ENCODE results near the gene KPNB1.

The KPNB1 gene

DNA sequence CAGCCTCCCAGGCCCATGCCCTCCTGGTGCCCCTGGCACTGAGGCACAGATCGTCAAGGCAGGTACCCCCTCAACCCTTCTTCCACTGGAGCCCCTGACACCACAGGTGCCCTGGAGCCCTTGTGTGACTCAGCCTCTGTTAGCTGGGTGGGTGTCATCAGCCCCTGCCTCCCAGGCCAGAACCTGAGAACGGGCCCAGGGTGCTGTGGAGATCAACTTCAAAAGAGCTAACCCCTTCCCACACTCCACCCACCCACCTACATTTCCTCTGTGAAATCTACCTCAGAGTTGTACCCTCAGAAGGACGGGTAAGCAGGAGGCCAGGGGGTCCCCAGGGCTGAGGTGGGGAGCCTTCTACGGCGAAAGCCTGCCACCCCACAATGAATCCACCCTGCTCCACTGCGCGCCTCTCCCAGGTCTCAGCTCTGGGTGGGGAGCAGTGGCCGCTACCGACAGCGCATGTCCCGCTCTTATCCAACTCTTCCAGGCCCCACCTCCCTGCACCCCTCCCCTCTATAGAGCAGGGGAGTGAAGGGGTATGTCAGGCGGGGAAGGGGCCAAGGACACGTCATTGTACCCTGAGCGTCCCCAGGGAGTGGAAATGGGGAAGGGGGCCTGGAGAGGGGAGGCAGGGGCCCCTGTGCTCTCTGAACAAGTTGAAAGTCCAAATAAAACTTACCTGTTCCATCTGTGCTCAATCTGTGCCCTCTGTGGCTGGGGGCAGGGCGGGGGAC, 61.8 kb downstream of the KPNB1 start:
- no peak for DNase-seq (ENCODE audit: low read depth in 3 of 3)

GRCh38 chr17:47712330-47713023, 62.8 kb downstream of the KPNB1 start:
- DNase-seq (ENCODE audit: low read depth in 3 of 3): no peak

GRCh38 chr17:47713980-47714700, 64.4 kb downstream of the KPNB1 start:
- DNase-seq (ENCODE audit: low read depth in 3 of 3): no peak

- DNase-seq (ENCODE audit: low read depth in 3 of 3): no peak
Observed at GRCh38 chr17:47714773-47715396, 65.2 kb downstream of the KPNB1 start.

GRCh38 chr17:47715669-47716325, 66.1 kb downstream of the KPNB1 start:
- no peak for DNase-seq (ENCODE audit: low read depth in 3 of 3)

GRCh38 chr17:47716375-47716774, 66.7 kb downstream of the KPNB1 start:
- no peak for DNase-seq (ENCODE audit: low read depth in 3 of 3)

- DNase-seq (ENCODE audit: low read depth in 3 of 3): peak in 1 of 3 experiments; percentile 49
Observed at GRCh38 chr17:47717261-47717697, 67.6 kb downstream of the KPNB1 start.

GRCh38 chr17:47717979-47718621, 68.4 kb downstream of the KPNB1 start:
- DNase-seq (ENCODE audit: low read depth in 3 of 3): peak in 2 of 3 experiments; percentile 58 to 68

- DNase-seq (ENCODE audit: low read depth in 3 of 3): no peak
Observed at GRCh38 chr17:47718634-47719405, 69.1 kb downstream of the KPNB1 start.

GRCh38 chr17:47719411-47720152, 69.9 kb downstream of the KPNB1 start:
- DNase-seq (ENCODE audit: low read depth in 3 of 3): peak in 1 of 3 experiments; percentile 63

DNA sequence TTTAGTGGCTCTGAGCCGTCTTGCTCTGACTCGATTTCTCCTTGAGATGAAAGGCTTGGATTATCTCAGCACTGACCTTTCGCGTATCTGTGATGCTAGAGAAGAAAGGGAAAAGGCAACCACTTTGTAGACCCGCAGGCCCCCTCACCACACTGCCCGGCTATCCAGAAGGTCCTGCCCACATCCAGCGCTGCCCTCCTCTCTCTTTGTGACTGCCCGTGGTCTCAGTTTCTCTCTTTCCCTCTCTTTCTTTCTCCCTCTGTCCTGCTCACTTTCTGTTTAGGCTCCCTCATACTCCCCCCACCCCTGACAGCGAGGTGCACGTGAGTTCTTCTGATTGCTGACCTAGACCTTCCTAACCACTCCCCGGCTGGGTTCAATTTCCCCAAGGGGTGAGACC, 70.5 kb downstream of the KPNB1 start:
- DNase-seq (ENCODE audit: low read depth in 3 of 3): no peak

GRCh38 chr17:47720754-47721533, 71.2 kb downstream of the KPNB1 start:
- DNase-seq (ENCODE audit: low read depth in 3 of 3): peak; percentile 89 to 98 (median 98)

- DNase-seq (ENCODE audit: low read depth in 3 of 3): no peak
Observed at GRCh38 chr17:47721725-47722124, 72.0 kb downstream of the KPNB1 start.

DNA sequence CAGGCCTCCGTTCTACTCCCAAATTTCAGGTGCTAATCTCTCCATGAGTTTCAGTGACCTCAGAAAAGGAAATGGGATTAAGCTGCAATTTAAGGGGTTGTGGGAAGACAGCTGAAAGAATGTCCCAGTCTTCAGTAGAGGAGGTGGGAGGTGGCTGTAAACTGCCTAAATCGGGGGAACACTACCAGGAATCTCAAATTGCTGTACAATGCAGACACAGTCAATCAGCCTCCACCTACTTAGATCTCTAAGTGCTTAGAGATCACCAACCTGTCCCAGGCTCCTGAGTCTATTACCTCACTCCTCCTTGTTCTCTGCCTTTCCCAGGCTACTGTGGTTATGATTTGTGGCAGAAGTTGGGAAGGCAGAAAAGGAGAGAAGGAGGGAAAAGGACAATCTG, 75.0 kb downstream of the KPNB1 start:
- DNase-seq (ENCODE audit: low read depth in 3 of 3): no peak

- DNase-seq (ENCODE audit: low read depth in 3 of 3): no peak
Observed at GRCh38 chr17:47725446-47726111, 75.9 kb downstream of the KPNB1 start.

DNA sequence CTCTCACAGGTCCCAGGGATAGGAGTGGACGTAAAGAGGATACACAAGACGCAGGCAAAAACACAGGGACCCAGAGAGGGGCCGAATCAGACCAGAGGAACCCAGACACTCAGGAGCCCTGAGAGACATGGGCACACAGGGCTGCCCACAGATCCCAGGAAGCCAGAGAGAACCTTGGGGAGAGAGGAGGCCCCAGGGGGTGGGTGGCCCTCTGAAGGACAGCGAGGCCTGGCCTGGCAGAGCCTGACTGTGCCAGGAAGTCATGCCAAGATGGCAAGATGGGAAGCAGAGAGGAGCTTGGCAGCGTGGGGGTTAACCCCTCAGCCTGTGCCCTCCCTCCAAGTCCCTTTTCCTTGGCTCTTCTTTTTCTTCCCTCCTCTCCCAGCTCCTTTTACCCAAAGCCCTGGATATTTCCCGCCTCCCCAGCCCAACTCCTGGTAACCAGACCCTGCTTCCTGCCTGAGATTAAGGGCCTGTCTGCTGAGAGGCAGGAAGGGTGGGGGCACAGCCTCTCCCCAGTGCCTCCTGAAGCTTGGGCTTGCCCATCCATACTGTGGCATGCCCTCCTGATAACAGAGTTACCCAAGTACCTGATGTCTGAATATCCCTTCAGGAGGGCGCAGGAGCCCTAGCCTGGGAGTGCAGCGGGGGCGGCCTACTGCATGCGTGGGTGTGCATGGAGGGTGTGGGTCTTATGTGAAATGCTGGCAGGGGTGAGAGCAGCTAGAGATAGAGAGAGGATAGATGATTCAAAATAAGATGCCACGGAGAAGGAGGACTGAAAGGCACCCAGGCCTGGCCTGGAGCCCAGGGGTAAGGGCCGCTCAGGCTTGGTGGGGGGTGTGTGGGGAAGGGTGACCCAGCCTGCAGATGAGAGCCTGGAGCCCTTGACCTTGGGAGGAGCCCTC, 77.3 kb downstream of the KPNB1 start:
- DNase-seq (ENCODE audit: low read depth in 3 of 3): no peak

DNA sequence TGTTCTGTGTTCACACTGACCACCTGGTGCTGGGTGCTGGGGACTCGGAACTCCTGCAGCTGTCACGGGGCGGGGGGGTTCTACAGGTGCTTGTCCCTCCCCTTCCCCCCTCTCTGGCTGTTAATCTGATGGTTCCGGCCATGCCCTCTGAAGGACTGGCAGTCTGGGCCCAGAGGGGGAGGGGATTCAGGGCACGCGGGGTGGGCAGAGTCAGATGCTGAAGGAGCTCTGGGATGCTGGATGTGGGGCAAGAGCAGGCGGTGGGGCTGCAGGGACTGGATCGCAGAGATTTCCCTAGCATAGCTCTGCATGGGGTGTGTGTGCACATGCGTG, 78.0 kb downstream of the KPNB1 start:
- no peak for DNase-seq (ENCODE audit: low read depth in 3 of 3)

Data from stimulated activated CD4-positive, alpha-beta T cell treated with anti-CD3 and anti-CD28 coated beads, TNF-alpha, amount 100 ng/mL, for 4 hours (primary cell).